Measurements from ENCODE around the gene WNT3A.

WNT3A gene

GRCh38 chr1:228070173-228070572, 63.4 kb downstream of the WNT3A start:
- no peak for DNase-seq (ENCODE audit: low read depth)

- no peak for DNase-seq (ENCODE audit: low read depth)
Measured at GRCh38 chr1:228070851-228071250, 64.1 kb downstream of the WNT3A start.

DNA sequence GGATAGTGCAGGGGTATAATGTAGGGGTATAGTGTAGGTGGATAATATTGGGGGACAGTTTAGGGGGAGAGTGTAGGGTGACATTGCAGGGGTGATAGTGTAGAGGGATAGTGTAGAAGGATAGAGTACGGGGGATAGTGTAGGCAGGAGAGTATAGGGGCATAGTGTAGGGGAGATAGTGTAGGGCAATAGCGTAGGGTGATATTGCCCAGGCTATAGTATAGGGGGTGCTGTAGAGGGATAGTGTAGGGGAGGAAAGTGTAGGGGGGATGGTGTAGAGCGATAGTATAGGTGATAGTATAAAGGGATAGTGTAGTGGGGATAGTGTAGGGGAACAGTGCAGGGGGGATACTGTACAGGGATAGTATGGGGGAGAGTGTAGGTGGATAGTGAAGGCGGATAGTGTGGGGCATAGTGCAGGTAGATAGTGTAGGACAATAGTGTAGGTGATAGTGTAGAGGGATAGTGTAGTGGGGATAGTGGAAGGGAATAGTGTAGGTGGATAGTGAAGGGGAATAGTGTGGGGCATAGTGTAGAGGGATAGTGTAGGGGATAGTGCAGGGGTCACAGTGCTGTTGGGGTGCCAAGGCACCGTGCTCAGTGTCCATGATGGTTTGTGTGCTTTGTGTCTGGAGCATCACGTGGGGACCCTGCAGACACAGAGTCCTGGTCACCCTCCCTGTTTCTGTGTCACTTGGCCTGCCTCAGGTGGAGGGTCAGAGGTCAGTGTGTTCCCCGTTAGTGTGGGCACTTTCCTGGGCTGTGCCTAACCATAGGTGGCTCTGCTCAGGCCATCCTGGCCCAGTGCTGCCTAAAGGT, 65.2 kb downstream of the WNT3A start:
- DNase-seq (ENCODE audit: low read depth) = no peak

GRCh38 chr1:228072658-228073043, 65.9 kb downstream of the WNT3A start:
- no peak for DNase-seq (ENCODE audit: low read depth)

DNA sequence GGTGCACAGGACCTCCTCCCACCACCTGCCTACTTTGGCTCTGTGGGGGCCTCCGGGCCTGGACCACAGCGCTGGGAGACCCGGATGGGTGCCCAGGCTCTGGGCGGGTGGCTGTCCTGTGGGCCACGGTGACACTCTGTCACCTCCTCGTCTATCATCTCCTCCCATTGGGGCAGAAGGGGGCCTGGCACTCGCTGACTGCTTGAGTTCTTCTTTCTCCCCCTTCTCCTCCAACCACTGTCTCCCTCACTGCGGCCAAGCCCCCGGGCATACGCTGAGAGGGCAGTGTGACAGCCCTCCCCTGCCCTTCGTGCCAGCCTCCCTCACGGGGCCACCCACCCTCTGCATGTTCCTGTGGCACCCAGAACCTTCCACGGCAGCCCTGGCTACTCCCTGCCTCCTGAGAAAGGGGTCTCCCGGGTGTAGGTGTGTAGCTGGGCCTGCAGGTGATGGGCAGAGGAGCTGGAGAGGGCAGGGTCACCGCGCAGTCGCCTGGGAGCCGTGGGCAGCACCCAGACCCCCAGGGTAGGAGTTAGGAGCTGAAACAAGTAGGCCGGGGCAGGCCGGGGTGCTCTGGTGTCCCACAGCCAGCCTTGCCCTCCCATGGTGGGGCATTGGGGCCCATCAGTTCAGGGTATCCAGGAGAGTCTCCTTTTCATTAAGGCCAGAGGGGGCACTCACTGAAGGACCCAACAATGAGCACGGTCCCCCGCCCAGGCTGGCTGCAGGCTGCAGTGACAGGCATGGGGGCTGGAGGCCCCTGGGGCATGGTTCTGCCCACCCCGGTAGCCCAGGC, 66.5 kb downstream of the WNT3A start:
- DNase-seq (ENCODE audit: low read depth) = no peak

- DNase-seq (ENCODE audit: low read depth) = no peak
Measured at GRCh38 chr1:228073857-228074545, 67.2 kb downstream of the WNT3A start.

DNA sequence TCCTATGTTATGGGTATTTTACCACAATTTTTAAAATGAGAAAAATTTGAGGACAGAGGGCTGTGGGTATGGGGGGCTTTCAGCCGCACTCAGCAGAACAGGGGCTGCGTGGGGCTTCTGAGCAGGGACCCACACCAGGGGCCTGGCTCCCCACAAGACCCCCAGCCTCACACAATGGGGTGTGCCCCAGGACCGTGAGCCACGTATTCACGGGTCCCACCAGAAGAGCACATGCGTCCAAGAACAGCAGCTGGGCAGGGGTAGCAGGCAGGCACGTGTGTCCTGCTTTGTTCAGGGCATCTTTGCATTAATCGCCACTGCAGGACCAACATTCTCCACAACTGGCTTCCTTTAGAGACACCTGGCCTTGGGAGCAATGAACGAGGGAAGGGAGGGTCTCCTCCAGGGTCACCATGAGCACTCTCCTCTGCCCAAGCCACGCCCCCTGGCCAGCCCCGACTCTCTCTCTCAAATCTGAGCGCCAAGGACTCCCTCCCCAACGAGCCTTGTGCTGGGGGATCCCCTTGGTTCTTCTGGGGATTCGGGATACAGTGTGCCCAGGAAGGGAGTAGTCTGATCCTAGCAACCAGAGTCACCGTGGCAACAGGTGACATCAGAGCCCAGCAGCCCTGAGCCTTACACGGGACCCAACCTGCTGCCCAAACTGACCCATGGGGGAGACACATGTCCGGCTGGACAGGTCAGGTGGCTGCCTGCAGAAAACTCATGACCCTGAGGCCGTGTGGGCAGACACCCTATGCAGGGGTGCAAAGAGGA, 68.3 kb downstream of the WNT3A start:
- no peak for DNase-seq (ENCODE audit: low read depth)

DNA sequence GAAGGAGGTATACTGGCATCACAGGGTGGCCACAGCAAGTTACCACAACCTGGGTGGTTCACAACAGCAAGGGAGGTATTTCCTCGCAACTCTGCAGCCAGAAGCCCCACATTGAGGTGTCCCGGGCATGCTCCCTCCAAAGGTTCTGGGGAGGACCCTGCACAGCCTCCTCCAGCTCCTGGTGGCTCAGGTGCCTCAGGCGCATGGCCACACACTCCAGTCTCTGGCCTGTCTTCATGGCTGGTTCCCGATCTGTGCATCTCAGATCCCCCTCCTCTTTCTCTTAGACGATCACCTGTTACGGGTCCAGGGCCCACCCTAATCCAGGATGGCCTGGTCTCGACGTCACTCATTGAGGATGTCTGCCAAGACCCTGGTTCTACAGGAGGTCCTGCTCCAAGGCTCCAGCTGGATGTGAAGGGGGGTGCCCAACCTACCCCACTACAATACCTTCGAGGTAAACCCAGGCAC, 69.0 kb downstream of the WNT3A start:
- DNase-seq (ENCODE audit: low read depth) = no peak

- DNase-seq (ENCODE audit: low read depth) = no peak
Measured at GRCh38 chr1:228076796-228077430, 70.1 kb downstream of the WNT3A start.

- no peak for DNase-seq (ENCODE audit: low read depth)
Measured at GRCh38 chr1:228077565-228078330, 71.0 kb downstream of the WNT3A start.

GRCh38 chr1:228079013-228079412, 72.2 kb downstream of the WNT3A start:
- DNase-seq (ENCODE audit: low read depth) = no peak

GRCh38 chr1:228079601-228080263, 72.9 kb downstream of the WNT3A start:
- DNase-seq (ENCODE audit: low read depth) = no peak

DNA sequence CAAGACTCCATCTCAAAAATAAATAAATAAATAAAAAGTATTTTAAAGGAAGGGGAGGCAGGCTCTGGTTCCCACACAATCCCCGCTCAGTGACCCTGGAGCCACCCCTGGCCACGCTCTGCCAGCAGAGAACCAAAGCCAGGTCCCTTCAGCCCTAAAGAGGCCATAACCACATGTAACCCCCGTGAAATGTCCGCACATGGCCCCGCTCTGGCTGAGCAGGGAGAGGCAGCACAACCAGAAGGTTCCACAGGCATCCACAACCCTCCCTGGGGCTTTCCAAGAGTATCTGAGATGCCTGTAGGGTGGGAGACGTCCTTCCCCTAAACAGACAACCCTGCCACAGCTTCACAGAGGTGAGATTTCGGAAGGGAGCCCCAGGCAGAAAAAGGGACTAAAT, 74.3 kb downstream of the WNT3A start:
- no peak for DNase-seq (ENCODE audit: low read depth)

DNA sequence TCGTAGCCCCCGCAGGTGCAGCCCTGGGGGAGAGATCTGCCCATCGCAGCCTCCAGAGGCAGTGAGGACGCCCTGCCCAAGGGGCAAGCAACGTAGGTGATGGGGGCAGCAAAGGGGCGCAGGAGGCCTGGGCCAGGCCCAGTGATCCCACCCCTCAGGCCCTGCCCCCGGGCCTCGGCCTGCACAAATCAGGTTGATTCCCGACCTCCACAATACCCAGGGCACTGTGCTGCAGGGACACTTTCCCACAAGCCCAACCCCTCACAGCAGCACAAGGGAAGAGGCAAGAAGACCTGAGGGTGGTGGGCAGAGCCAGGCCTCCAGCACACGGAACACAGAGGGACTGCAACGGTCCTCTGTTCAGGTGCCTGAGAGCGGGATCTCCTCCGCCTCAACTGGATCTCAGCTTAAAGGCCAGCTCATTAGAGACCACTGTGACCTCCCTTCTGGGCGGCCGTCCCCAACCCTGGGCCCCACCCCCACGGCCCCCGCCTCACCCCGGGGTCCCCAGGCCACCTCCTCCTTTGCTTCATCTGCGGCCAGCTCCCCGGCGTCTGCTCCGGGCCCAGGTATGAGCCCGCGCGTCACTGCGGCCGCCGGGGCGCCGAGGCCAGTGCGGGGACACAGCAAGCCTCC, 74.9 kb downstream of the WNT3A start:
- DNase-seq (ENCODE audit: low read depth) = no peak

DNA sequence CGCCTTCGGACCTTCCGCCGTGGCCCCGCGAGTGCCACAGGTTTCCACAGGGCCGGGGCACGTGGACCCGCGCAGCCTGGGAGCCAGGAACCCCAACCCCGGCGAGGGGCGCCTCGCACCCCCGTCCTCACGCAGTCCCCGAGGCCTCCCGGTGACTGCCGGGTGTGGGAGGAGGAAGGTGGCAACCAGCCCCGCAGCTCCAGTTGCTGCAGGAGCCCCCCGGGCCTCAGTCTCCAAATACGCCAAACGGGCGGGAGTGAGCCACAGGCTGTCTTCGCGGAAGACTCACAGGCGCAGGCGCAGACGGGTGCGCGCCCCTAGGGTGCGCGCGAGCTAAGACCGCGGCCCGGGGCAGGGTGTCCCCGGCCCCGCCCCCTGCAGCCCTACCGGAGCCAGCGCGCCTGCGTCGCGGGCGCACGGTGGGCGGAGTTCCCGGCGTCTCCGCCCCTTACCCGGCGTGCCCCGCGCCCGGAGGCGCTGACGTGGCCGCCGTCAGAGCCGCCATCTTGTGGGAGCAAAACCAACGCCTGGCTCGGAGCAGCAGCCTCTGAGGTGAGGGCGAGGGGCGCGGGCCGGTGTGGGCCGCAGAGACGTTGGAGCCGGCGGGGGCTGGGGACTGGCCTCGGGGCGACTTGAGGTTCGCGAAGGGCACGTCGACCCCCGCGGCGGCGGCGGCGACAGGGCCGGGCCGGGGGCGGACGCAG, 75.6 kb downstream of the WNT3A start, which contains the start of gene ARF1:
TSS of gene ARF1 (plus strand) at position 495 of the 704 bp plus-strand sequence. CDS start 14,407 bp downstream, outside the sequence.
- DNase-seq (ENCODE audit: low read depth) = peak; percentile 96

- DNase-seq (ENCODE audit: low read depth) = peak; percentile 32
Measured at GRCh38 chr1:228082918-228083870, 76.4 kb downstream of the WNT3A start.

DNA sequence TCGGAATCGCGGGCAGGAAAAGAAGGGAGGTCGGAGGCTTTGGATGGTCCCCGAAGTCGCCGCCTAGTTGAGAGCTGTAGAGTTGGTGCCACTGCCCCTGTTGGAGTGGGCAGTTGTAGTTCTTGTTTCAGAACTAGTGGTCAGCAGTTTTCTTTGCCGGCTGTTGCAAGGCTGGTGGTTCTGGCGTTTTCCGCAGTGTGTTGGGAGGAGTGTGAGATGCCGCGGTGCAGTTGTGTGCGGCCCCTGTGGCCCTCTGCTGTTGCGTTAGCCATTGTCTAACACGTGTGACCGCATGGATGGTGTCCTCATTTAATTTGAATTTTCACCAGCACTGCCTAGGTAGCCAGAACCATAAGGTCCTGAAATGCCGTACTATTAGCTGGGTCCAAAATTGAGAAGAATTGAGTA, 77.1 kb downstream of the WNT3A start:
- DNase-seq (ENCODE audit: low read depth) = no peak

GRCh38 chr1:228084325-228084724, 77.5 kb downstream of the WNT3A start:
- no peak for DNase-seq (ENCODE audit: low read depth)

All from activated T-helper 1 cell treated with Interleukin-2 at 50 U/mL for 16 hours (primary cell).